Measurements from ENCODE around the gene ESPL1.

- TF ChIP-seq MAFK (IDR thresholded peaks at IDR 0.05; ENCODE audit: low read depth, low read length) (no peak), HDAC2 (IDR thresholded peaks at IDR 0.05; ENCODE audit: borderline replicate concordance in 1 of 2, low read depth in 2 of 2, low read length in 2 of 2) (no peak), JUN (IDR thresholded peaks at IDR 0.05; ENCODE audit: low read depth, low read length) (no peak), TCF12 (IDR thresholded peaks at IDR 0.05; ENCODE audit: low read depth, low read length) (no peak), RFX5 (IDR thresholded peaks at IDR 0.05; ENCODE audit: borderline replicate concordance, low read depth, low read length) (no peak)
These were observed 33.7 kb upstream of the ESPL1 start for GRCh38 chr12:53234271-53234914.
